Urinary bladder (tissue), 4 donors: ENCODE results near the gene JSRP1. TPM values are rescaled to one million over a fixed set of nuclear protein-coding genes. Genes with fewer than 3 reads are reported as not detected.
A peak's percentile ranks its signal among the peaks of the same experiment; 100 is the strongest.
"Not testable (repeated sequence)": the region's sequence is repeated elsewhere in the genome, so short reads cannot be mapped to it uniquely, and the experiment has no call there.

Experiments
- DNase-seq: peaks from one replicate; pipeline ENCODE4 v3.0.0-alpha.2; 2015; ENCODE audit errors: extremely low spot score
- H3K27ac ChIP-seq: one replicate; pipeline ENCODE4 v1.5.1; 2013; ENCODE audit warnings: low read depth, mild to moderate bottlenecking, moderate library complexity
- H3K36me3 ChIP-seq: one replicate; pipeline ENCODE4 v1.6.1; 2013; ENCODE audit warnings: mild to moderate bottlenecking, moderate library complexity; ENCODE audit not compliant: insufficient read depth
- H3K4me1 ChIP-seq: one replicate; pipeline ENCODE4 v1.6.1; 2013; ENCODE audit warnings: mild to moderate bottlenecking, moderate library complexity; ENCODE audit not compliant: insufficient read depth
- H3K4me3 ChIP-seq: one replicate; pipeline ENCODE4 v1.5.1; 2013; ENCODE audit warnings: low read depth, low read length
- WGBS: extraction: QIAGEN DNeasy Blood & Tissue Kit; methylation state at CpG from one replicate; pipeline ENCODE4 v1.1.7; 2013; 5-methylcytosine and 5-hydroxymethylcytosine counted together
- polyA plus RNA-seq: library from polyadenylated mRNA; stranded (reverse); fragments of 200-250 nt; gene quantifications from one replicate; pipeline ENCODE4 v1.2.3, GENCODE V29; 2013
- total RNA-seq: library from RNA; depleted of rRNA; stranded (reverse); fragments of >200 nt; gene quantifications from one replicate; pipeline ENCODE4 v1.2.3, GENCODE V29; 2014
- donor health status: healthy with polysubstance abuse.
- donor health status: healthy.

Gene JSRP1
- total and polyA plus RNA-seq, 2 donors, result 1.3 to 1.6 TPM

DNA sequence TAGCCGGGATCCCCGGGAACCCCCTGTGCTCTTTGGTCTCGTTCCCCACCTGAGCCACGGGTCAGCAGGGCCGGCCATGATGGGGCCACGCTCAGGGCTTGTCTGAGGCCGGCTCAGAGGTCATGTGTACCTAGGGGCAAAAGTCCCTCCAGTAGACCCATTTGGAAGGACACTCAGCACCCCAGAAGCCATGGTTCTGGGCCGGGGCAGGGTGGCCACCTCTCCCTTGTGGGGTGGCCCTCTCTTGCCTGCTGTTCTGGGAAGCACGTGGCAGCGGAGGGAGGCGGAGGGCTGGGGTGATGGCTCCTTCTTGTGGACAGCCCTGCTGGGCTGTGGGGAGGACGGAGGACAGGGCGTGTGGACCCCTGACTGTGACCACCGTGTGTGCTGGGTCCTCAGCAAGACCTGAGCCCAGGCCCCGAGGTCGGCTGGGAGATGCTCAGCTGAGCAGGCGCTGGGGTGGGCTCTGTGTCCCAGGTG is 32.2 kb upstream of the JSRP1 start:
- H3K4me3 ChIP-seq, result no peak overlapping the region
- no peak overlapping the region for H3K27ac ChIP-seq
- no peaks in the 10 kb centered on the region for H3K4me1 ChIP-seq
- no peaks in the 10 kb centered on the region for H3K36me3 ChIP-seq
- WGBS, result 86% methylated on average over 17 of the region's 17 CpGs
- DNase-seq, result no peak

DNA sequence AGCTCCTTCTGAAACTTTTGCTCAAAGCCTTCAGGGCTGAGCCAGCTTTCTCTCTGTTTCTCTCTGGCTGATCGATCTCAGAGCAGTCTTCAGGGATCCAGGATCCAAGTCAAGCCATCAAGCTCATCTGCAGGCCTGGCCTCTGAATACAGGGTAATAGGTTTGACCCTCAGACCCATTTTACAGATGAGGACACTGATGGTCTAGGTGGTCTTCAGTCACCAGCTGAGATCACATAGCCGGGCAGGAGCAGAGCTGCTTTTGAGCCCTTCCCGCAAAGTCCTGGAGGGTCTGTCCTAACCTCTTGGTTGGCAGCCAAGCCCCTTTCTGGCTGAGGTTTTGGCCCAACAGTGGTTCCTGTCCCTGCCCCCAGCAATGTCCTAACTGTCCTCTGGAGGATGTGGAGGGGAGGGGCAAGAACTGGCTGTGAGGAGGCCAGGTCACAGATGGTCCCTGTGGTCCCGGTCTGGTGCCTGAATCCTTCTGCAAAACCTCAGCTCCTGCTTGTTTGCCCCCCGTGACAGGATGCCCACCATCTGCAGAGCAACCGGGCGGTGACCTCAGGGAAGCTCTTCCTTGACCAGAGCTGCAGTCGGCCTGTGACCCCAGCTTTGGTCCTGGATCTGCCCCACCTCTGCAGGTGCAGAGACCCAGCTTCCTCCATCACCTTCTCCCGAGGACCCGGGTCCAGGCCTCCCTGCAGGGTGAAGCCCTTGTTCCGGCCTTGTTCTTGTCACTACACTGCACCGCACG is 31.5 kb upstream of the JSRP1 start:
- 78% methylated on average over 13 of the region's 13 CpGs for WGBS
- no peak for DNase-seq
- H3K36me3 ChIP-seq, result no peaks in the 10 kb centered on the region
- no peaks in the 10 kb centered on the region for H3K4me1 ChIP-seq
- H3K4me3 ChIP-seq, result no peak overlapping the region
- no peak overlapping the region for H3K27ac ChIP-seq

DNA sequence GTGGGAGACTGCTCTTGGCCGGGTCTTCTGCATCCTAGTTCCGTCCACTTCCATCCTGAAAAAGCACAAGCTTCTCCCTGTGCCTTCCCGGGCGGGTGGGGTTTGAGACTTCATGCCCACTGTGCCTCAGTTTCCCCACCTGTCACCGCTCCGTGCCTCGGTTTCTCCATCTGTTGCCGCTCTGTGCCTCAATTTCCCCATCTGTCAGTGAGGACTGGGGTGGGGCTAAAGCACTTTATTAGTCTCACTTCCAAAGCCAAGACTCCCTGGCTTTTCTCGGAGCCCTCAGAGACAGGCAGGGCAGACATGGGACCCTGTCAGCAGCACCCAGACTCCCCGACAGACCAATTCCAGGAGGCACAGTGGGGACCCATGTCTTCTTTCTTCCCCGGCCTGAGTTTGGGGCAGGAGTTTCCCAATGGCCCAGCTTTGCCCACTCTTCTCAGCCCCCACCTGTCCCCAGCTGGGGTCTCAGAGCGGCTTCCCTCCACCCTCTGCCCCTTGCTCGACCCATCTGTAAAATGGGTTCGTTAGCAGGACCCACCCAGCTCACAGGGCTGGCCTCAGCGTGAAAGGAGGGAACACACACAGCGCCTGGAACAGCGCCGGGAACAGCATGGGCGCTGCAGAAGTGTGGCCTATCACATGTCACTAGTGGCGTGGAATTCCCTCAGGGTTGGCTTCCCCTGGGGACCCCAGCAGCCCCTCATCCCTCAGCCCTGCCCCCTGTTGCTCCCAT is 30.4 kb upstream of the JSRP1 start:
- 83% methylated on average over 20 of the region's 20 CpGs for WGBS
- no peaks in the 10 kb centered on the region for H3K36me3 ChIP-seq
- H3K27ac ChIP-seq, result no peak overlapping the region
- no peak overlapping the region for H3K4me3 ChIP-seq
- no peak for DNase-seq
- H3K4me1 ChIP-seq, result no peaks in the 10 kb centered on the region

DNA sequence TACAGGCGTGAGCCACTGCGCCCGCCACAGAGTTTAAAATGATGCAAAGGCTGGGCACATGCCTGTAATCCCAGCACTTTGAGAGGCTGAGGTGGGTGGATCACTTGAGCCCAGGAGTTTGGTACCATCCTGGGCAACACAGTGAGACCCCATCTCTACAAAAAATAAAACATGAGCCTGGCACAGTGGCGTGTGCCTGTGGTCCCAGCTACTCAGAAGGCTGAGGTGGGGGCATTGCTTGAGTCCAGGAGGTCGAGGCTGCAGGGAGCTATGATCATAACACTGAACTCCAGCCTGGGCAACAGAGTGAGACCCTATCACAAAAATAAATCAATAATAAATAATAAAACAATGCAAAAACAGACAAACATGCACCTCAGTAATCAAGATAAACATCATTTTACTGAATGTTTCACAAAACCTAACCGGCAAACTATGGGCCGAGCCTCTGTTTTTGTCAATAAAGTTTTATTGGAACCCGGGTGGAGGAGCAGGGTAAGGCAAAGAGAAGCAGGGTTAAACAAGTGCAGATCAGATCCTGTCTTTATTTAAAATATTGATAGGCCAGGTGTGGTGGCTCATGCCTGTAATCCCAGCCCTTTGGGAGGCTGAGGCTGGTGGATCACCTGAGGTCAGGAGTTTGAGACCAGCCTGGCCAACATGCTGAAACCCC is 27.8 kb upstream of the JSRP1 start:
- Histone ChIP-seq H3K4me1 (no peaks in the 10 kb centered on the region), H3K36me3 (no peaks in the 10 kb centered on the region), H3K27ac (no peak overlapping the region), H3K4me3 (no peak overlapping the region)
- no peak for DNase-seq
- 92% methylated on average over 8 of the region's 8 CpGs for WGBS

- Histone ChIP-seq H3K4me3 (no peak overlapping the region), H3K27ac (no peak overlapping the region), H3K36me3 (no peaks in the 10 kb centered on the region), H3K4me1 (no peaks in the 10 kb centered on the region)
- DNase-seq, result no peak
- 68% methylated on average over 11 of the region's 11 CpGs for WGBS
Measured at GRCh38 chr19:2282862-2283237, 26.6 kb upstream of the JSRP1 start.

DNA sequence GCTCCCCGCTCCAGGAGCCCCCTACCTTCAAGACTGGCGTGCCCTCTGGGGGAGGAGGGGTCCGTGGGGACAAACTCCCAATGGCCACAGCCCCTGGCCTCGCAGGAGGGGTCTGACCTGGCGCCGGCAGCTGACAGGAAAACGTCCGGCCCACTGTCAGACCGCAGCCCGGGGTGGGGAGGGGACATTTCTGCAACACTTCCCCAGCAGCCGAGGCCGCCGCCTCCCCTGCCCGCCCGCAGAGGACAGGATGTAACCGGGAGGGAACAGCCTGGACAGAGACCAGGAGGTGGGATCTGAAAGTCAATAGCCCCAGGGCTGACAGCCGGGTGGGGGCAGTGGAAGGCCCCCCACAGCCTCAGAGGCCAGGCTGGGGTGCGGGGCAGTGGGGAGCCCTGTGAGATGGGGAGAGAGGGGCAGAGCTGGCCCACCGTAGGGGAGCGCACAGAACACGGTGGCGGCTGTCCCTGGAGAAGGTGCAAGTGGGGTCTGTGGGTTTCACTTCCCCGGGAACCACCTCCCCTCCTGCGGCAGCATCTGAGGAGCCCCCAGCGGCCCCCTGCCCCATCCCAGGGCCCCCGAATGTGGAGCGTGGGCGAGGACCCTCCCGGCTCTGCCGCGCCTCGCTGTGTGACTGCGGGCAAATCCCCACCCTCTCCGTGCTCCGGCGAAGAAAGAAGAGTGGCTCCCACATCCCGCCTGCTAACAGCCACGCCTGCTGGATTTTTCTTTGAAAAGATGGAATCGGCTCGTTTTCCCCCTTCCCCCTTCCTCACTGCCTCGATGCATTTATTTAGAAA is 26.0 kb upstream of the JSRP1 start, which contains the start of gene PEAK3:
TSS of gene PEAK3 (minus strand) at position 114 of the 800 bp plus-strand sequence. CDS start 1,244 bp downstream, outside the sequence.
- H3K36me3 ChIP-seq, result no peaks in the 10 kb centered on the region
- DNase-seq, result no peak
- no peak within 1 kb of the TSS for H3K27ac ChIP-seq
- 13% methylated on average over 41 of the region's 41 CpGs for WGBS
- H3K4me3 ChIP-seq, result peak within 1 kb of the TSS; percentile 33
- no peaks in the 10 kb centered on the region for H3K4me1 ChIP-seq

DNA sequence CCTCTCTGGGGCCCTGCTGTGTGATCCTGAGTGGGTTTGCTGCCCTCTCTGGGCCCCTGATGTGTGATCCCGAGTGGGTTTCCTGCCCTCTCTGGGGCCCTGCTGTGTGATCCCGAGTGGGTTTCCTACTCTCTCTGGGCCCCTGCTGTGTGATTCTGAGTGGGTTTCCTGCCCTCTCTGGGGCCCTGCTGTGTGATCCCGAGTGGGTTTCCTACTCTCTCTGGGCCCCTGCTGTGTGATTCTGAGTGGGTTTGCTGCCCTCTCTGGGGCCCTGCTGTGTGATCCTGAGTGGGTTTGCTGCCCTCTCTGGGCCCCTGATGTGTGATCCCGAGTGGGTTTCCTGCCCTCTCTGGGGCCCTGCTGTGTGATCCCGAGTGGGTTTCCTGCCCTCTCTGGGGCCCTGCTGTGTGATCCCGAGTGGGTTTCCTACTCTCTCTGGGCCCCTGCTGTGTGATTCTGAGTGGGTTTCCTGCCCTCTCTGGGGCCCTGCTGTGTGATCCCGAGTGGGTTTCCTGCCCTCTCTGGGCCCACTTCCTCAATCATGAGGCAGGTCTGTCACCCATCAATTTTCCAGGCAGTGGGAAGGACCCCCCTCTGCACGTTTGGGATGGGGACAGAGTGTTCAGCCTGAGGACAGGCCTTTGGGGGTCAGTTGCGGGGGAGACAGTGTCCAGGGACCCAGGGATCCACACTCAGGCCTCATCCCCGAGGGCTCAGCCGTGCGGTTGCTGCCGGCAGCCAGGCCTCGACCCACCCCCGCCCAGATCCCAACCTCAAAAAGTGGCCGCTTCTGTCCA is 25.2 kb upstream of the JSRP1 start:
- H3K36me3 ChIP-seq, H3K4me1 ChIP-seq, DNase-seq, H3K27ac ChIP-seq: not testable (repeated sequence)
- peak overlapping the region; percentile 33 for H3K4me3 ChIP-seq
- WGBS, result 27% methylated on average over 16 of the region's 16 CpGs

DNA sequence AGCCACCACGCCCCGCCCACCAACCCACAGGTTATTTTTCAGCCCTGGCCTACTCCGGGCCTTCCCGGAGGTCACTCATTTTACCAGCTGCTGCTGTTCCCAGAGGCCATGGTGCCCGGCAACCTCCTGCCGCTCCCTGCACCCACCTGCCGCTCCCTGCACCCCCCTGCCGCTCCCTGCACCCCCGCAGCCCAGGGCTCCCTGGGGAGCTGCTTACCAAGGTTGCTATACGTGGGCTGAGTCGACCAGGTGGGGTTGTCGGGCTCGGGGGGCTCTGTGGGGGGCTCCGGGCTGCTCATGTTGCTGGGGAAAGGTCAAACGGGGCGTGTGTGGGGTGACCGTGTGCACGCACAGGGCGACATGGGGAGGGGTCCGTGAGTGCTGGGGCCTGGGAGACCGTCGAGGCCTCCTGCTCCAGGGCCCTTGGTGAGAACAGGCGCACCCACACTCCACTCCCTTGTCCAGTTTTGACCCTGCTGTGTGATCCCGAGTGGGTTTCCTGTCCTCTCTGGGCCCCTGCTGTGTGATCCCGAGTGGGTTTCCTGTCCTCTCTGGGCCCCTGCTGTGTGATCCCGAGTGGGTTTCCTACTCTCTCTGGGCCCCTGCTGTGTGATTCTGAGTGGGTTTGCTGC is 24.5 kb upstream of the JSRP1 start:
- 77% methylated on average over 26 of the region's 26 CpGs for WGBS
- Histone ChIP-seq H3K4me3 (no peak overlapping the region), H3K27ac (no peak overlapping the region), H3K36me3 (no peaks in the 10 kb centered on the region), H3K4me1 (no peaks in the 10 kb centered on the region)
- DNase-seq, result no peak

DNA sequence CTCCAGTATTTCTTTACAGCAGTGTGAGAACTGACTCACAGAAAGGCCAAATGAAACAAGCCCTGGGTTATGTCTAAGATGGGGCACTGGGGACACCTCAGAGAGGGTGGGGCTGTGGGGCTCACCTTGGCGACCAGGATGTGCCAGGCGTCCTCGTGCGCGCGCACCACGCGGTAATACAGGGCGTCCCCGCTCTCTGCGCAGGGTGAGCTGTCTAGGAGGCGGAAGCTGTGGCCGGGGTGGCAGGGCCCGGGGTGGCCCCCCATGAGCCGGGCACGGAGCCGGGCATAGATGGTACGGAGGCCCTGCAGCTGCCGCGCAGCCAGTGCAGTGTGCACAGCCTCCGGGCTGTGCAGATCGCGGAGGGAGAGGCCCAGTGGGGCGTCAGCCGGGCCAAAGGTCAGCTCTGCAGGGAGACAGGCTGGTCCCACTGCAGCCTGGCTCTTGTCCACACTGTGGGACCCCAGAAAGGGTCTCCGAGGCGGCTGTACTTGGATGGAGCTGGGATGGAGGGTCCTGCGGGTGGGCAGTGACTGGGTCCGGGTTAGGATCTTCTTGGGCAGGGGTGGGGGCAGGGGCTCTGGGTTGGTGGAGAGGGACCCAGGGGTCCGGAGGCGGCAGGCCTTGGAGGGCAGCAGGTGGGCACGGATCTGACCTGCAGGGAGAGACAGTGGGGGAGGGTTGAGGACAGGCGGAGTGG is 22.4 kb upstream of the JSRP1 start:
- H3K4me3 ChIP-seq, result no peak overlapping the region
- no peak overlapping the region for H3K27ac ChIP-seq
- no peaks in the 10 kb centered on the region for H3K4me1 ChIP-seq
- DNase-seq, result no peak
- 89% methylated on average over 33 of the region's 33 CpGs for WGBS
- no peaks in the 10 kb centered on the region for H3K36me3 ChIP-seq

- WGBS, result 81% methylated on average over 9 of the region's 9 CpGs
- Histone ChIP-seq H3K4me1 (no peaks in the 10 kb centered on the region), H3K4me3 (no peak overlapping the region), H3K27ac (no peak overlapping the region), H3K36me3 (no peaks in the 10 kb centered on the region)
- no peak for DNase-seq
Measured at GRCh38 chr19:2277138-2277537, 20.9 kb upstream of the JSRP1 start.

GRCh38 chr19:2276429-2276986 is 20.3 kb upstream of the JSRP1 start:
- Histone ChIP-seq H3K4me1 (no peaks in the 10 kb centered on the region), H3K4me3 (no peak overlapping the region), H3K27ac (no peak overlapping the region), H3K36me3 (no peaks in the 10 kb centered on the region)
- WGBS, result 91% methylated on average over 28 of the region's 28 CpGs
- DNase-seq, result no peak
